HCT116 (cell line): ENCODE data around the gene VIPR2. TPM values are rescaled to one million over a fixed set of nuclear protein-coding genes. Genes with fewer than 3 reads are reported as not detected.

ENCODE experiments used
- ATAC-seq: fragments of 200-7000 bp; cut with Tn5 transposase; 2 replicates; pipeline ENCODE4 v1.9.1; 2020; ENCODE audit warnings: mild to moderate bottlenecking, moderate library complexity
- BruUV-seq: library from RNA; stranded (reverse); fragments of 400-500 nt; replicated peaks from 2 replicates; lab custom pipeline; 2021; lab: Mats Ljungman, UMichigan
- CTCF ChIA-PET: fragments of 300-600 bp; sonication (Branson Sonifier 250); formaldehyde crosslinking; loops from one replicate; lab custom pipeline; 2021; ENCODE audit warnings: antibody characterized with exemption; lab: Charles Lee
- POLR2A ChIA-PET: fragments of 300-600, 350-600 bp; sonication (Branson Sonifier 250); formaldehyde crosslinking; loops from one replicate; lab custom pipeline; 2021; ENCODE audit warnings: antibody characterized with exemption; lab: Charles Lee
- RAD21 ChIA-PET, 2 experiments: fragments of 300-600 bp; sonication (Branson Sonifier 250); formaldehyde crosslinking; loops; one replicate each; lab custom pipeline; 2023; ENCODE audit warnings: low total read pairs in 2 of 2; ENCODE audit not compliant: uncharacterized antibody in 2 of 2, unreplicated experiment in 2 of 2, low non-redundant PET in 1 of 2; lab: Charles Lee
- DNase-seq: peaks from one replicate; pipeline ENCODE4 v3.0.0-alpha.2; 2010; ENCODE audit warnings: low read depth, low spot score
- H2AFZ ChIP-seq: fragments of 200-600 bp; shearing (Covaris generic), sonication (generic); 2 replicates; pipeline ENCODE4 v1.6.1; 2017; ENCODE audit warnings: low read depth, mixed run types, mixed read lengths, antibody characterized with exemption, low read length; ENCODE audit not compliant: poor library complexity, severe bottlenecking
- H3K27ac ChIP-seq: 2 replicates; pipeline ENCODE4 v1.5.1; 2012; ENCODE audit warnings: low read depth, low read length
- H3K27me3 ChIP-seq: fragments of 200-600 bp; sonication (generic); 2 replicates; pipeline ENCODE4 v1.6.1; 2016; ENCODE audit warnings: mixed run types, low read length, mixed read lengths; ENCODE audit not compliant: insufficient read depth
- H3K36me3 ChIP-seq, 2 experiments: fragments of 200-500 bp in 1 of 2; fragments of 200-600 bp in 1 of 2; sonication (Bioruptor generic) in 1 of 2; sonication (generic) in 1 of 2; 2 replicates each; pipeline versions ENCODE4 v1.5.1 to v1.6.1; 2014 to 2016; ENCODE audit warnings: low read length in 2 of 2, inconsistent platforms in 1 of 2, mixed read lengths in 1 of 2, mixed run types in 1 of 2; ENCODE audit not compliant: insufficient read depth in 2 of 2, control insufficient read depth in 1 of 2
- H3K4me1 ChIP-seq, 2 experiments: fragments of 200-600 bp in 1 of 2; sonication (generic) in 1 of 2; 2 replicates each; pipeline versions ENCODE4 v1.5.1 to v1.6.1; 2012 to 2017; ENCODE audit warnings: low read length in 2 of 2, inconsistent platforms in 1 of 2, mild to moderate bottlenecking in 1 of 2, mixed read lengths in 1 of 2, mixed run types in 1 of 2, moderate library complexity in 1 of 2; ENCODE audit not compliant: insufficient read depth in 2 of 2, control insufficient read depth in 1 of 2
- H3K4me2 ChIP-seq: fragments of 200-600 bp; sonication (generic); 2 replicates; pipeline ENCODE4 v1.6.1; 2017; ENCODE audit warnings: mixed run types, low read length, mixed read lengths
- H3K4me3 ChIP-seq, 2 experiments: fragments of 200-600 bp in 1 of 2; sonication (generic) in 1 of 2; replicated peaks in 1 of 2; 2 replicates each; pipeline ENCODE4 v1.5.1; 2011 to 2016; ENCODE audit warnings: low read length in 2 of 2, control low read depth in 1 of 2, low read depth in 1 of 2, mild to moderate bottlenecking in 1 of 2, mixed read lengths in 1 of 2, mixed run types in 1 of 2
- H3K79me2 ChIP-seq: fragments of 200-600 bp; sonication (generic); 2 replicates; pipeline ENCODE4 v1.6.1; 2017; ENCODE audit warnings: mild to moderate bottlenecking, mixed run types, low read length, moderate library complexity, mixed read lengths; ENCODE audit not compliant: insufficient read depth
- H3K9ac ChIP-seq: fragments of 200-600 bp; sonication (generic); 2 replicates; pipeline ENCODE4 v1.6.1; 2016; ENCODE audit warnings: low read length, mixed read lengths
- H3K9me2 ChIP-seq: fragments of 200-600 bp; sonication (generic), shearing (Covaris generic); 2 replicates; pipeline ENCODE4 v1.6.1; 2017; ENCODE audit warnings: mixed run types, mild to moderate bottlenecking, moderate library complexity; ENCODE audit not compliant: insufficient read depth
- H3K9me3 ChIP-seq, 2 experiments: fragments of 200-500 bp in 1 of 2; fragments of 200-600 bp in 1 of 2; sonication (Bioruptor generic) in 1 of 2; sonication (generic) in 1 of 2; 2 replicates each; pipeline ENCODE4 v1.6.1; 2014 to 2017; ENCODE audit warnings: low read length in 2 of 2, mixed read lengths in 2 of 2, inconsistent platforms in 1 of 2, low read depth in 1 of 2, mild to moderate bottlenecking in 1 of 2, mixed run types in 1 of 2, moderate library complexity in 1 of 2; ENCODE audit not compliant: control insufficient read depth in 1 of 2, insufficient read depth in 1 of 2
- H4K20me1 ChIP-seq: fragments of 200-600 bp; sonication (generic), shearing (Covaris generic); 2 replicates; pipeline ENCODE4 v1.6.1; 2017; ENCODE audit warnings: mixed run types, mild to moderate bottlenecking, moderate library complexity; ENCODE audit not compliant: insufficient read depth
- CBX3 ChIP-seq: IDR thresholded peaks from 2 replicates; pipeline ENCODE4 v1.6.1; 2012; ENCODE audit warnings: low read depth
- CTCF ChIP-seq, 3 experiments: fragments of 200-600 bp in 1 of 3; sonication (generic) in 1 of 3; IDR thresholded peaks in 2 of 3; conservative IDR thresholded peaks in 1 of 3; 2 replicates each; pipeline ENCODE4 v1.5.1; 2012 to 2017; ENCODE audit warnings: low read depth in 2 of 3, low read length in 2 of 3, antibody characterized with exemption in 1 of 3, borderline replicate concordance in 1 of 3, control low read depth in 1 of 3, mild to moderate bottlenecking in 1 of 3, mixed read lengths in 1 of 3, mixed run types in 1 of 3, moderate library complexity in 1 of 3; ENCODE audit not compliant: insufficient read depth in 1 of 3
- POLR2A ChIP-seq: IDR thresholded peaks from 2 replicates; pipeline ENCODE4 v1.7.0; 2011; ENCODE audit warnings: borderline replicate concordance; ENCODE audit not compliant: insufficient read depth, insufficient read length; ENCODE audit errors: extremely low read depth
- REST ChIP-seq: IDR thresholded peaks from 2 replicates; pipeline ENCODE4 v1.6.1; 2012; ENCODE audit warnings: low read depth
- intact Hi-C: fragments of 100-400 bp; cut with micrococcal nuclease; formaldehyde crosslinking; loops from 2 replicates; pipeline ENCODE4 v1.10.0; 2022
- total RNA-seq: library from RNA; stranded (reverse); gene quantifications from one replicate; pipeline ENCODE4 v1.2.1, GENCODE V29; 2021; ENCODE audit not compliant: unreplicated experiment

The VIPR2 gene
- total RNA-seq, 1 experiment from 2014 or later, result 0.10 TPM

DNA sequence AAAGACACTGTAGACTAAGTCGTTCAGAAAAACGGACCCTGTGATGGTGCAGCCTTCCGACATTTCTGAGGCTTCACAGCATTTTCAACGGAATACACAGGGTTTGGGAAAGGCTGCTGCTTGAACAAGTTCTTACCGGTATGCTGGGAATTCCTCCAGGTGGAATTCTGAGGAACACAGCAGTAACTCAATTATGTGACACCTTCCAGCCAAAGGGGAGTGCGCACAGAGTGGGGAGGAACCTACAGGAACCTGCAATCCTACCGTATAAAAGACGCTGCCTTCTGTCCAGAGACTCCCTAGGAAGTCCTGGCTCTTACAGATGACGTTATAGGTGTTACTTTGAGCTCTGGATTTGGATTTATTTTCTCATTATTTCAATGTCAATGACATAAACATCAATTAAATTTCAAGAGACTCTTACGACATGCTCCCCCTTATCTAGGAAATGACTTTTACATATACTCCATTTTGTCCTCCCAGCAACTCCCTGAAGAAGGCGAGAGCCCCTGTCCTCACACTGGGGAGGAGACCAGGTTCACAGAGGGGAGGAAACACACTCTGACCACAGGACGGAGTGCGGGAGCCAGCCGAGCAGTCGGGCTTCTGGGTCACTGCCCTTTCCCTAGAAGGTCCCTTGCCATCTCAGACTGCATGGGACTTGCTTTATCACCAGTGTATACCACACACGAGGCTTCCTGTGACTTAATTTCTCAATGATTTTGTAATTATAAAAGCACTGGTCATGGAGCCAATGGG is 27.9 kb downstream of the VIPR2 start:
- CTCF ChIA-PET, result no interaction called here
- no peaks in the 10 kb centered on the region for H3K9me3 ChIP-seq
- intact Hi-C loops, result no loop called here
- H3K4me3 ChIP-seq, result no peak overlapping the region
- no peak for ATAC-seq
- peaks cover 28% of the 10 kb centered on the region for H3K27me3 ChIP-seq
- no peak for TF ChIP-seq REST
- H2AFZ ChIP-seq, result no peak overlapping the region
- H3K4me1 ChIP-seq, result no peaks in the 10 kb centered on the region
- no peaks in the 10 kb centered on the region; the same call in 1 of the 2 replicates for H4K20me1 ChIP-seq
- RAD21 ChIA-PET, result no interaction called here
- no peak overlapping the region for H3K27ac ChIP-seq
- no peak overlapping the region for H3K9ac ChIP-seq
- H3K79me2 ChIP-seq, result no peaks in the 10 kb centered on the region
- POLR2A ChIA-PET, result no interaction called here
- H3K36me3 ChIP-seq, result no peaks in the 10 kb centered on the region
- no TSS peak for BruUV-seq
- H3K4me2 ChIP-seq, result no peak overlapping the region
- DNase-seq, result no peak
- H3K9me2 ChIP-seq, result no peaks in the 10 kb centered on the region

- DNase-seq (no peak), ATAC-seq (0 out of 2 replicates have a peak, but pooled peaks have one; percentile 53)
- no peak overlapping the region for H3K4me3 ChIP-seq
- no peaks in the 10 kb centered on the region for H3K4me1 ChIP-seq
- H2AFZ ChIP-seq, result no peak overlapping the region
- peaks cover 28% of the 10 kb centered on the region for H3K27me3 ChIP-seq
- TF ChIP-seq POLR2A (no peak), CTCF (IDR thresholded peaks at IDR 0.05 in 2 of 3, conservative IDR thresholded peaks at IDR 0.05 in 1 of 3; ENCODE audit: borderline replicate concordance in 1 of 3, insufficient read depth in 1 of 3, low read depth in 2 of 3, low read length in 2 of 3) (peak in 1 of 3 experiments; percentile 23; a peak in 1 of 6 replicates), CBX3 (no peak)
- no peaks in the 10 kb centered on the region for H3K79me2 ChIP-seq
- H3K9me2 ChIP-seq, result no peaks in the 10 kb centered on the region
- no peak overlapping the region for H3K4me2 ChIP-seq
- ChIA-PET POLR2A (no interaction called here), RAD21 (no interaction called here), CTCF (no interaction called here)
- H4K20me1 ChIP-seq, result no peaks in the 10 kb centered on the region; the same call in 1 of the 2 replicates
- no TSS peak for BruUV-seq
- no peak overlapping the region for H3K27ac ChIP-seq
- intact Hi-C loops, result no loop called here
- H3K9me3 ChIP-seq, result no peaks in the 10 kb centered on the region
- H3K36me3 ChIP-seq, result no peaks in the 10 kb centered on the region
- no peak overlapping the region for H3K9ac ChIP-seq
Observed at GRCh38 chr7:159115601-159116501, 28.8 kb downstream of the VIPR2 start.
